WI38 (cell line): ENCODE measurements around the gene SLC6A6.
A peak's percentile ranks its signal among the peaks of the same experiment; 100 is the strongest.

Experiments
- H3K4me3 ChIP-seq: 2 replicates; pipeline ENCODE4 v1.5.1; 2011; ENCODE audit warnings: low read depth, mild to moderate bottlenecking, control low read depth, low read length
- TF ChIP-seq, protein P1 (sequence below): IDR thresholded peaks from 2 replicates; pipeline ENCODE4 v1.5.1; 2012; ENCODE audit warnings: low read depth, mild to moderate bottlenecking, control low read depth, low read length

Gene SLC6A6

DNA sequence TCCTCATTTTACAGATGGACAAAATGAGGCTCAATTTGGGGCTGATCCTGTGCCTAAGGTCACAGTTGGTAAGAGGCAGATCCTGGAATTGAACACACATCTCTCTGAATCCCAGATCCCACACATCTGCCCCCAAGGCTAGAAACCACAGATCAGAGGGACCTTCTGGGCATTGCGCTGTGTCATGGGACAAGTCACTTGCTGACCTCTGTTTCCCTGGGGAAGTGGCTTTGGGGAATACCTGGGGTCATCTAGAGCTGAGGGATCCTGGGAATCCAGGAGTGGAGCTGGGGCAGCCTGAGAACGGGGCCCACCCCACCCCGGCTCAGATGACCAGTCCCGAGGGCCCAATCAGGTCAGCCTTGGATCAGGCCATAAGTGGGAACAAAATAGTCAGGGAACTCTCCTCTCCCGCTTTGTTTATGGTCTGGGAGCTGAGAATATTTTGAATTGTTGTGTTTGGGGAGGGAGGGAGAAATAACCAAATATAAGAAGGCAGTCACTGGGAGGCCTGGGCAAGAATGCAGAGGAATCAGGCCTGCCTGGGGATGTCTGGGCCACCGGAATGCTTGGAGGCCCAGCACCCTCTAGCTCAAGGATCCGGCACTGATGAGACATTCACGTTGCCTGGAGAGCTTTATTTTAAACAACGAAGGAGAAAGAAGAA, 8.8 kb upstream of the SLC6A6 start:
- TF ChIP-seq, protein P1, sequence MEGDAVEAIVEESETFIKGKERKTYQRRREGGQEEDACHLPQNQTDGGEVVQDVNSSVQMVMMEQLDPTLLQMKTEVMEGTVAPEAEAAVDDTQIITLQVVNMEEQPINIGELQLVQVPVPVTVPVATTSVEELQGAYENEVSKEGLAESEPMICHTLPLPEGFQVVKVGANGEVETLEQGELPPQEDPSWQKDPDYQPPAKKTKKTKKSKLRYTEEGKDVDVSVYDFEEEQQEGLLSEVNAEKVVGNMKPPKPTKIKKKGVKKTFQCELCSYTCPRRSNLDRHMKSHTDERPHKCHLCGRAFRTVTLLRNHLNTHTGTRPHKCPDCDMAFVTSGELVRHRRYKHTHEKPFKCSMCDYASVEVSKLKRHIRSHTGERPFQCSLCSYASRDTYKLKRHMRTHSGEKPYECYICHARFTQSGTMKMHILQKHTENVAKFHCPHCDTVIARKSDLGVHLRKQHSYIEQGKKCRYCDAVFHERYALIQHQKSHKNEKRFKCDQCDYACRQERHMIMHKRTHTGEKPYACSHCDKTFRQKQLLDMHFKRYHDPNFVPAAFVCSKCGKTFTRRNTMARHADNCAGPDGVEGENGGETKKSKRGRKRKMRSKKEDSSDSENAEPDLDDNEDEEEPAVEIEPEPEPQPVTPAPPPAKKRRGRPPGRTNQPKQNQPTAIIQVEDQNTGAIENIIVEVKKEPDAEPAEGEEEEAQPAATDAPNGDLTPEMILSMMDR = peak; percentile 6; the same call in 1 of the 2 replicates
- no peak overlapping the region for H3K4me3 ChIP-seq

DNA sequence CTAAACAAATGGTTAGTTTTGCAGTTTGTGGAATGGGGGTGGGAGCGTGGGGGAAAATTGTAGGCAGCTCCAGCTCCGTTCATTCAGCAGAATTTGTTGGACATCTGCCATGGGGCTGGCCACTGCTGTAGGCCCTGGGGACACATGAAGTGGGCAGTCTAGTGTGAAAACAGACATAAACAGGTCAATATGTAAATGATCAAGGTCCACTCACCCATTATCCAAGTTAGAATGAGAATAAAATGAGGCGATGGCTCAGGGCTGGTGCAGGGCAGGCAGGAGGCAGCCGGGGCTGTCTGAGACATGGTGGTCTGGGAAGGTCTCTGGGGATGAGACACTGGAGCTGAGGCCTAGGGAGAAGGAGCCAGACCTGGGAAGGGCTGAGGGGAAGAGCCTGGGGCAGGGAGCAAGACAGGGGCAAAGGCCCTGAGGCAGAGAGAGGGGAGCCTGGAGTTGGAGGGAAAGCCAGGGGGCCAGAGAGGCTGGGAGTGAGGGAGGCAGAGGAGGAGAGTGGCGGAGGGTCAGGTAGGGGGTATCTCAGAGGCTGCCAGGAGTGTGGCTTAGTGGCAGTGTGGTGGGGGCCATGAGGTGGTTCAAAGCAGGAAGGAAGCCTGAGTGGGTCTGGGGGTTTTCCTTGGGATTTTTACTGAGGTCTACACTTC, 6.2 kb upstream of the SLC6A6 start:
- TF ChIP-seq, protein P1 = no peak
- no peak overlapping the region for H3K4me3 ChIP-seq

DNA sequence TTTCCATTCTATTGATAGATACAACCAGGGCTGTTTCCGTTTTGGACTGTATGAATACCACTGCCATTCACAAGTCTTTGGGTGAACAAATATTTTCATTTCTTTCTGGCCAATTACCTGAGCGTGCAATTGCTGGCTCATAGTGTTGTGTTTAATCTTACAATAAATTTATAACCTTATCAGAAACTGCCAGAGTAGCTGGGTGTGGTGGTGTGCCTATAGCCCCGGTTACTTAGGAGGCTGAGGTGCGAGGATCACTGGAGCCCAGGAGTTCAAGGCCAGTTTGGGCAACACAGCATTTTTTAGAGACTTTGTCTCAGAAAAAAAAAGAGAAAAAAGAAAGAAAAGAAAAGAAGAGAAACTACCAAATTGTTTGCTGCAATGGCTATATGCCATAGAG, 5.4 kb upstream of the SLC6A6 start:
- TF ChIP-seq, protein P1 = no peak
- H3K4me3 ChIP-seq = no peak overlapping the region

DNA sequence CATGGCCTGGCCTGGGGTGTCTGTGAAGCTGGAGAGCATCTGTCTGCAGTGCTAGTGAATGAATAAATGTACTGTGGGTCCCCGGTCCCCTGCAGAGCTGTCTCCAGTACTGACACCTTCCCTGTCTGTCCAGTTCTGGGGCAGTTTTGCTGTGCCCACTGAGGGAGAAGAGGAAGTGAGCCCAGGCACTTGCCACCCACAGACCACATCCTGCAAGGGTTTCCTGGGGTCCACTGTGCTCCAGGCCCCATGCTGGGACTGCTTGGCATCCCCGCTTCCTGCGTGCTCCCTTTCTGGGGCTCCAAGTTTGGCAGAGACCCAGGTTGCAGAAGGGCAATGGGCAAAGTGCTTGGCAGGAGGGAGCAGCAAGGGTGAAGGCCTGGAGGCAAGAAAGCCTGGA, 4.9 kb upstream of the SLC6A6 start:
- H3K4me3 ChIP-seq = no peak overlapping the region
- TF ChIP-seq, protein P1 = no peak

DNA sequence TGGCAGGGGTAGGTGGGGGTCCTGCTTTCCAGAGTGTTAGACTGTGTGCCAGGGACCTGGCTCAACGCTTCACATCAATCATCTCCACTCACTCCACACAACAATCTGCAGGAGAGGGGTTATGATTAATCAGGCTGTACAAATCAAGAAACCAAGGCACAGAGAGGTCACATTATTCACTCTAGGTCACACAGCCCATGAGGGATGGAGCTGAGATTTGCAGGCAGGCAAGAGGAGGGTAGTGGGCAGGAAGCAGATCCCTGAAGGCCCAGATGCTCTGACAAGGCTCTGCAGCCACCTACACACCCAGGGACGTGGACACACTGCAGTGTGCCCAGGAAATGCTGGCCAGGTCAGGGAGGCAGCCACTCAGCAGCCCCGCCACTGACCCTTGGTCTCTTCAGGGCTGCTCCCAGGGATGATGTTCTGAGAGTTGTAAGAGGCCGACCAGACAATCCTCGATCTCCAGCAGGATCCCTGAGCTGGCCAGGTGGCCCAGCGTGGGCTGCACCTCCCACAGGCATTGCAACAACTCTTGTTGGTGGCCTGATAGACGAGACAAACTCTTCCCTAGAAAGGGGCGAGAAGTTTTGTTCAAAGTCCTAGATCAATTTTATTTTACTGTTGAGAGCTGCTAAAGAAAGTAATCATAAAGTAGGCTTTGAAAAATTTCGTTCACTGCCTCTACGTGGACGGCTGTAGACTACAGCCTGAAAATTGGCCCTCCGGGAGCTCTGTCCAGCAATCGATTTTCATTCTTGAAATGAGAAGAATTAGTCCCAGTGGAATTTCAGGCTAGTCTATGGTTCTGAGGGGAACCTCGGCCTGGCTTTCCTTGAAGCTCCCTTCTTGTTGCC, 4.2 kb upstream of the SLC6A6 start:
- TF ChIP-seq, protein P1 = no peak
- no peak overlapping the region for H3K4me3 ChIP-seq

DNA sequence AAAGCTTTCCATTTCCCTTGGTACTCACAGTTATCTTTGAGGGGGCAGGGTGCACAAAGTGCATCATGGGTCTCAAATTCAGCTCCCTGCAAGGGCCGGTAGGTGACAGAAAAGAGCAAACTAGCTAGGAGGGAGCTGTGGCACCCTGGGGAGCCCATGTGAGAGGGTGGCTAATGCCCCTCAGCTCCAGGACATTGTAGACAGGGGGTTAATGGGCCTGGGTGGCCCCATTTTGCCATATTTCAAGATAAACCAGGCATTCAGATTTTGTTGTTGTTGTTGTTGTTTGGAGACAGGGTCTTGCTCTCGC, 3.7 kb upstream of the SLC6A6 start:
- no peak overlapping the region for H3K4me3 ChIP-seq
- TF ChIP-seq, protein P1 = no peak
